Osteoblast (primary cell): ENCODE results near the gene CTNNA2. TPM values are rescaled to one million over a fixed set of nuclear protein-coding genes. Genes with fewer than 3 reads are reported as not detected.

Experiments
- DNase-seq: peaks from one replicate; pipeline ENCODE4 v3.0.0; 2011; ENCODE audit warnings: low spot score, mixed read lengths; ENCODE audit not compliant: insufficient read length; ENCODE audit errors: missing footprints
- H2AFZ ChIP-seq: 2 replicates; pipeline ENCODE4 v1.6.0; 2011; ENCODE audit warnings: mild to moderate bottlenecking, low read length
- H3K27ac ChIP-seq: 2 replicates; pipeline ENCODE4 v1.5.1; 2011; ENCODE audit warnings: mild to moderate bottlenecking, low read depth, low read length, moderate library complexity
- H3K27me3 ChIP-seq: 2 replicates; pipeline ENCODE4 v1.6.0; 2012; ENCODE audit warnings: mild to moderate bottlenecking, control low read depth, inconsistent platforms, low read length, moderate library complexity; ENCODE audit not compliant: insufficient read depth
- H3K36me3 ChIP-seq: 2 replicates; pipeline ENCODE4 v1.5.1; 2011; ENCODE audit warnings: mild to moderate bottlenecking, low read length, control low read depth, moderate library complexity; ENCODE audit not compliant: insufficient read depth
- H3K4me1 ChIP-seq: 2 replicates; pipeline ENCODE4 v1.5.1; 2011; ENCODE audit warnings: mild to moderate bottlenecking, low read length, control low read depth, moderate library complexity; ENCODE audit not compliant: insufficient read depth
- H3K4me2 ChIP-seq: 2 replicates; pipeline ENCODE4 v1.6.0; 2011; ENCODE audit warnings: mild to moderate bottlenecking, low read length; ENCODE audit not compliant: insufficient read depth
- H3K4me3 ChIP-seq: fragments of 200-600 bp; sonication (generic); 3 replicates; pipeline ENCODE4 v1.5.1; 2012; ENCODE audit warnings: mild to moderate bottlenecking, low read length, inconsistent platforms; ENCODE audit not compliant: insufficient read depth
- H3K79me2 ChIP-seq: 2 replicates; pipeline ENCODE4 v1.6.0; 2012; ENCODE audit warnings: mild to moderate bottlenecking, low read length, control low read depth, inconsistent platforms; ENCODE audit not compliant: insufficient read depth
- H3K9me3 ChIP-seq: 2 replicates; pipeline ENCODE4 v1.5.1; 2011; ENCODE audit warnings: low read depth, low read length, control low read depth
- H4K20me1 ChIP-seq: 2 replicates; pipeline ENCODE4 v1.6.0; 2012; ENCODE audit warnings: mild to moderate bottlenecking, low read length, control low read depth; ENCODE audit not compliant: insufficient read depth
- total RNA-seq: library from RNA; depleted of rRNA; stranded (reverse); fragments of >200 nt; gene quantifications from 2 replicates; pipeline ENCODE4 v1.2.3, GENCODE V29; 2012
- TF ChIP-seq, protein P1 (sequence below): IDR thresholded peaks from 2 replicates; pipeline ENCODE4 v1.5.1; 2011; ENCODE audit warnings: mild to moderate bottlenecking, low read depth, low read length, moderate library complexity; ENCODE audit errors: extremely low read depth

CTNNA2 gene
- total RNA-seq, 1 donor, result not detected

DNA sequence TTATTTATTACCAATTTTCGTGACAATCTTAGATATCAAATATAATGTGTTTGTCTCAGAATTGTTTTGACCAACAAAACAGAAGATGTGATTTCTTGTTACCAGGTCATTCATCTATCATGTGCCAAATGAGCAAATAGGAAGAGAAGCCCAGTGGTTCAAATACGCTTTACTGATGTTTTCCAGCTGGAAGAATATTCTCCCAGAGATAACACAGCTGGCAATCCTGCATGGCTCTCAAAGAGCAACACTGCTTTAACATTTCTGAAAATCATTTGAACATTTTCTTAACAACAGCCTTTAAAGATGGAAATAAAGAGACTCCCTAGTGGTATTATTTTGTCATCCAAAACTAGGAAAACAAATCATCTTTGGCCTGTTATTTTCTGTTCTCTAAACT lies 359.8 kb downstream of the CTNNA2 start:
- TF ChIP-seq, protein P1, sequence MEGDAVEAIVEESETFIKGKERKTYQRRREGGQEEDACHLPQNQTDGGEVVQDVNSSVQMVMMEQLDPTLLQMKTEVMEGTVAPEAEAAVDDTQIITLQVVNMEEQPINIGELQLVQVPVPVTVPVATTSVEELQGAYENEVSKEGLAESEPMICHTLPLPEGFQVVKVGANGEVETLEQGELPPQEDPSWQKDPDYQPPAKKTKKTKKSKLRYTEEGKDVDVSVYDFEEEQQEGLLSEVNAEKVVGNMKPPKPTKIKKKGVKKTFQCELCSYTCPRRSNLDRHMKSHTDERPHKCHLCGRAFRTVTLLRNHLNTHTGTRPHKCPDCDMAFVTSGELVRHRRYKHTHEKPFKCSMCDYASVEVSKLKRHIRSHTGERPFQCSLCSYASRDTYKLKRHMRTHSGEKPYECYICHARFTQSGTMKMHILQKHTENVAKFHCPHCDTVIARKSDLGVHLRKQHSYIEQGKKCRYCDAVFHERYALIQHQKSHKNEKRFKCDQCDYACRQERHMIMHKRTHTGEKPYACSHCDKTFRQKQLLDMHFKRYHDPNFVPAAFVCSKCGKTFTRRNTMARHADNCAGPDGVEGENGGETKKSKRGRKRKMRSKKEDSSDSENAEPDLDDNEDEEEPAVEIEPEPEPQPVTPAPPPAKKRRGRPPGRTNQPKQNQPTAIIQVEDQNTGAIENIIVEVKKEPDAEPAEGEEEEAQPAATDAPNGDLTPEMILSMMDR, result no peak
- Histone ChIP-seq H3K4me3 (no peak overlapping the region), H3K36me3 (no peaks in the 10 kb centered on the region), H3K4me1 (no peaks in the 10 kb centered on the region), H4K20me1 (no peaks in the 10 kb centered on the region), H3K4me2 (no peak overlapping the region), H3K9me3 (no peaks in the 10 kb centered on the region), H3K27me3 (no peaks in the 10 kb centered on the region), H2AFZ (no peak overlapping the region), H3K27ac (no peak overlapping the region), H3K79me2 (no peaks in the 10 kb centered on the region)
- DNase-seq, result no peak

DNA sequence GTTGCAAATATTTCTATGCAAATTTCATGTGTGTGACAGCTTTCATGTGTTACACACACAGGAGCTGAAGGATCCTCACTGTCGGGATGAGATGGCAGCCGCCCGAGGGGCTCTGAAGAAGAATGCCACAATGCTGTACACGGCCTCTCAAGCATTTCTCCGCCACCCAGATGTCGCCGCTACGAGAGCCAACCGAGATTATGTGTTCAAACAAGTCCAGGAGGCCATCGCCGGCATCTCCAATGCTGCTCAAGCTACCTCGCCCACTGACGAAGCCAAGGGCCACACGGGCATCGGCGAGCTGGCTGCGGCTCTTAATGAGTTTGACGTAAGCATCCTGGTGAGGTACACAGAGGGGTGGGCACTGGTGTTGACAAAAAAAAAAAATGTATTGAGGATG lies 361.2 kb downstream of the CTNNA2 start:
- Histone ChIP-seq H3K4me1 (no peaks in the 10 kb centered on the region), H3K9me3 (no peaks in the 10 kb centered on the region), H2AFZ (no peak overlapping the region), H3K4me2 (no peak overlapping the region), H4K20me1 (no peaks in the 10 kb centered on the region), H3K36me3 (no peaks in the 10 kb centered on the region), H3K27me3 (no peaks in the 10 kb centered on the region), H3K4me3 (no peak overlapping the region), H3K27ac (no peak overlapping the region), H3K79me2 (no peaks in the 10 kb centered on the region)
- no peak for DNase-seq
- TF ChIP-seq, protein P1, result no peak

GRCh38 chr2:79876430-79876829 lies 363.6 kb downstream of the CTNNA2 start:
- no peaks in the 10 kb centered on the region for H3K27me3 ChIP-seq
- H3K79me2 ChIP-seq, result no peaks in the 10 kb centered on the region
- no peaks in the 10 kb centered on the region for H3K4me1 ChIP-seq
- no peak for DNase-seq
- no peak overlapping the region for H3K27ac ChIP-seq
- no peak overlapping the region for H2AFZ ChIP-seq
- no peak overlapping the region for H3K4me2 ChIP-seq
- H3K9me3 ChIP-seq, result no peaks in the 10 kb centered on the region
- TF ChIP-seq, protein P1, result peak; percentile 40
- H4K20me1 ChIP-seq, result no peaks in the 10 kb centered on the region
- H3K4me3 ChIP-seq, result no peak overlapping the region
- H3K36me3 ChIP-seq, result no peaks in the 10 kb centered on the region

DNA sequence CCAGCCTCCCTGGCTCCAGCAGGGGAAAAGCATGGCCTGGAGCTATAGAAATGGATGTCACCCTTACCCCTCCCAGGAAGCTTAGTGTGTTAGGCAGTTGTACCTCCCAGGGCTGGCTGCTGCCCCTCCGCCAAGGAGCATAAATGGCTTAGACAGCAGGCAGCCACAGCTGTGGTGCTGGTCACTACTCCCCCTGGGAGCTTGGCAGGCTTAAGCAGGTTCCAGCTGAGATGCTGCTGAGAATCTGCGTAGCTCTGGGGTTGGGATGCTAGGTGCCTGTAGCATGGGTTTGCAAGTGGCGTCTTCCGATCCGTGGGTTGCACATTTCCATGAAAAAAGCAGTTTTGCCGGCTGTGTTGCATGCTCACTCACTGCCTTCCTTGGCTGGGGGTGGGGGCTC lies 369.7 kb downstream of the CTNNA2 start:
- Histone ChIP-seq H3K4me1 (no peaks in the 10 kb centered on the region), H3K27me3 (no peaks in the 10 kb centered on the region), H4K20me1 (no peaks in the 10 kb centered on the region), H3K4me3 (no peak overlapping the region), H3K4me2 (no peak overlapping the region), H2AFZ (no peak overlapping the region), H3K27ac (no peak overlapping the region), H3K79me2 (no peaks in the 10 kb centered on the region), H3K36me3 (no peaks in the 10 kb centered on the region), H3K9me3 (no peaks in the 10 kb centered on the region)
- DNase-seq, result no peak
- TF ChIP-seq, protein P1, result no peak
